ENCODE data around the gene ELAVL2.

The ELAVL2 gene

DNA sequence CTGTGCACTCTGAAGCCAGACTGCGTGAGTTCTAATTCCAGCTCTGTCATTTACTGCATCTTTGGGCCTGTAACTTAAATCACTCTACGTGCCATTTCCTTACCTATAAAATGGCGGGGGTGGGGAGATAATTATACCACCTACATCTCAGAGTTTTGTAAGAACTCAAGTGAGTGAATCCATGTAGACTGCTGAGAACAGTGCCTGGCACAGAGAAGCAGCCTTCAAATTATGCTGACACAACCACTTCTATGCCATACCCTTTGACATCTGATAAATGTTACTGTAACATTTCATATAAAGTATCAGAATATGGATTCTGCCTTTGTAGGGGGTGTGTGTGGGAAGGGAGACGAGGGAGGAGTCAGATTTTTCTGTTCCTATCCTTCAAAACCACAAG is 27.7 kb downstream of the ELAVL2 start:
- TF ChIP-seq, protein P1, sequence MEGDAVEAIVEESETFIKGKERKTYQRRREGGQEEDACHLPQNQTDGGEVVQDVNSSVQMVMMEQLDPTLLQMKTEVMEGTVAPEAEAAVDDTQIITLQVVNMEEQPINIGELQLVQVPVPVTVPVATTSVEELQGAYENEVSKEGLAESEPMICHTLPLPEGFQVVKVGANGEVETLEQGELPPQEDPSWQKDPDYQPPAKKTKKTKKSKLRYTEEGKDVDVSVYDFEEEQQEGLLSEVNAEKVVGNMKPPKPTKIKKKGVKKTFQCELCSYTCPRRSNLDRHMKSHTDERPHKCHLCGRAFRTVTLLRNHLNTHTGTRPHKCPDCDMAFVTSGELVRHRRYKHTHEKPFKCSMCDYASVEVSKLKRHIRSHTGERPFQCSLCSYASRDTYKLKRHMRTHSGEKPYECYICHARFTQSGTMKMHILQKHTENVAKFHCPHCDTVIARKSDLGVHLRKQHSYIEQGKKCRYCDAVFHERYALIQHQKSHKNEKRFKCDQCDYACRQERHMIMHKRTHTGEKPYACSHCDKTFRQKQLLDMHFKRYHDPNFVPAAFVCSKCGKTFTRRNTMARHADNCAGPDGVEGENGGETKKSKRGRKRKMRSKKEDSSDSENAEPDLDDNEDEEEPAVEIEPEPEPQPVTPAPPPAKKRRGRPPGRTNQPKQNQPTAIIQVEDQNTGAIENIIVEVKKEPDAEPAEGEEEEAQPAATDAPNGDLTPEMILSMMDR (IDR thresholded peaks at IDR 0.05; ENCODE audit: low read depth, low read length), result no peak
- DNase-seq (ENCODE audit: extremely low read depth, low read depth), result no peak

DNA sequence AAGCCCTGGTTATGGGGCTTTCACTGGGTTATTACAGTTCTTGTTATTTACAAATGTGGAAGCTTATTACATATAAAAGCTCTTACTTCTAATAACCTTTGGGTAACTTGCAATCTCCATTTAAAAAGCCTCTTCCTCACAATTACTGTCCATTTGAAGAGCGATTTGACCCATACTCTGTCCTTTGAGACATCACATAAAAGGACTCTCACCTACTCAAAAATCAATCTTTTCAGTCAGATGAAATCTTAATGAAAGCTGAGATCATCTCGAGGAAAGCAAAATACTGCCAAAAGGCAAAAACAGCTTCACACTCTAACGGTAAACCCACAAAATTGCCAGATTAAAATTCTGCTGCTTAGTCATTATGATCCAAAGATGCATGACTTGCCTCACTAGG is 29.8 kb downstream of the ELAVL2 start:
- TF ChIP-seq, protein P1 (IDR thresholded peaks at IDR 0.05; ENCODE audit: low read depth, low read length), result no peak
- DNase-seq (ENCODE audit: extremely low read depth, low read depth), result no peak

DNA sequence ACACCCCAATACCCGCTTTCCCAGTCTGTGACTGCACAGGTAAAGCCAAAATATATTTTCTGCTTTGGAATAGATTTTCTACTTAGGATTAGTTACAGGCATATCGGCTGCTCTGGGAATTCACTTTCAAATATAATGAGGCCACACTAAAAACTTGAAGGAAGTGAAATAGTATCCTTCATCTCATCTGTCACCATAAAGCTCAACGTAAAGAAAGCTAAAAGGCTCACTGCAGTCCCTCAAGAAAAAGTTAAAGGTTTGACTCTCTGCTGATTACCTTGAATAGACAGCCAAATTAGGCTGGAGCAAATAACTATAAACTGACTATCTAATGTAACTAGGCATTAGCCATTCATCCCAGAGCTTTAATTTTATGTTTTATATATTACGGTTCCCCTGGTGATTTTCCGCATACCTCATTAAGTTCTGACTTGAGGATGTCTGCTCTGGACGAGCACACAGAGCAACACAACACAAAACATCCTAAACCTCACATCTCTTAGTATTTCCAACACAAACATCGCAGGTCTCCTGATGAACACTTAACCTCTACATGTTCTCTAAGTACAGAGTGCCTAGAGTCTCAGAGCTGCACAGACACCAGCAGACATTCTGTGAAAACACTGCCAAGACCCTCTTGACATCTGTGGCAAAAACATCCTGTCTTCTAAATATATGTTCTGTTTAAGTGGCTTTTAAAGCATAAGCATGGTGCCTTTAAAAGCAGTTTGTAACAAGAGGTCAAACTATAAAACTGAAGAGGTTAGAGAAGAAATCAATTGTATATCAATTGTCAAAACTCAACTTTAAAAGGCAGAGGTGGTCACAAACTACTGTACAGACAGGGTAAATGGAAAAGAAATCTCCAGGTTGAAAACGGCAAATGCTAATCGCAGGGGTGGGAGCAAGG is 35.4 kb downstream of the ELAVL2 start:
- DNase-seq (ENCODE audit: extremely low read depth, low read depth), result no peak
- TF ChIP-seq, protein P1 (IDR thresholded peaks at IDR 0.05; ENCODE audit: low read depth, low read length), result no peak

DNA sequence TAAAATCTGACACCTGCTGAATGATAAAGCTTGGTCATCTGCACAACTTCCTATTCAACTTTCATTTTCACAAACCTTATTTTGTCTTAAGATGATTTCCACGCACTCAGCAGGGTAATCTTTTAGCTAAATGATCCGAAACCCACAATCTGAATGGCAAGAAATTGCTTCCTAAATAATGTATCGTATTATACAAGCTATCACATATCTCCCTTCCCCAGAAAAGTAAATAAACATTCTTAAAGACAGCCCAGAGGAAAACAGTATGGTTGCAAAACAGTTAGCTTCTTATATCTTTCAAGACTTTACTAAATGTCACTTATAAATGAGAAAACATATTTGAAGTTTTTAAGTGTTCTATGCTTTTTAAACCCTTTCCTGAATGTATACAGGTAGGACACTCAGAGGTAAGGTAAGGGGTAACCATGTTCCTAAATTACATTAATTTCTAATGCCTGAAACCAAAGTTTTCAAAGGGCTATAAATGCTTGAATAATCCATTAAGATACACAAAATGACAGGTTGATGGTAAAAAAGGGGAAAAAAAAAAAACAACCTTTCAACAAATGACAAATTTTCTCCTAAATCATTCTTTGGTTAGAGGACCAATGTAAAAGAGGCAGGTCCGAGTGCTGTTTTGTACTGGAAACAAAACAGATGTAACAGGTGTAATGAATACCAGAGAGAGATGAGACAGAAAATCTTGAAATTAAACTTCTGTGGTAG is 36.3 kb downstream of the ELAVL2 start:
- TF ChIP-seq, protein P1 (IDR thresholded peaks at IDR 0.05; ENCODE audit: low read depth, low read length), result no peak
- no peak for DNase-seq (ENCODE audit: extremely low read depth, low read depth)

DNA sequence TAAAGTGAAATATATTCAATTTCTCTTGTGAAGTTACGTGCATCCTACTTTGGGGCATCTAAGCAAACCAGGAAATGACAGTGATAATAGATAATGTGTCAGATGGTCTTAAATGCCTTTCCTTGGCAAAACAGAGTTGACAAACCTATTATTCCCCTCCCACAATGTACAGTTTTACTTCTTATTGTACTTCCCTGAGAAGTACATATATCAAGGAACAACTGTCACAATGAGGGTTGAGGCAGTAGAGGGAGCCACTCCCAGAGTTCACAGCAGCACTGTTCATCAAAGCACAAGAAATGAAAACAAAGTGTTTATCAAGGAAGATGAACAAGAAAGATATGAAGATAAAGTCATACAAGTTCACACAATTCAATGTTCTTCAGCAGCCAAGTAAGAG is 41.1 kb downstream of the ELAVL2 start:
- no peak for DNase-seq (ENCODE audit: extremely low read depth, low read depth)
- TF ChIP-seq, protein P1 (IDR thresholded peaks at IDR 0.05; ENCODE audit: low read depth, low read length), result no peak

DNA sequence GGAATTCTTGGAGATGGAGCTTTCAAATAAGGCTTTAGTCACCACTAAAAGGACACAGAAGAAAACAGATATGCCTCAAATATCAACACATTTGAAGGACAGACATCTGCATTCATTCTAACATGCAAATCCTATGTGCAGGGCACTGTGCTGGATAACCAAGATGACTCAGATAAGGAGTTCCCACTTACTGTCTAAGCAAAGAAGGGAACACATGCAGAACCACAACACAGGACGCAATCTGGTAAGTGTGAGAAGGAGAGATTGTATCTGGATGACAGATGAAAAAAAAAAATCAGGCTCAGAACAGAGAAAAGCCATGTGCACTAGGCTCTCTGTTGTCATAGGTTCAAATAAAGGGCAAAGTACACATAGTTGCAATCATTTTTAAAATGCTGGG is 42.5 kb downstream of the ELAVL2 start:
- TF ChIP-seq, protein P1 (IDR thresholded peaks at IDR 0.05; ENCODE audit: low read depth, low read length), result no peak
- no peak for DNase-seq (ENCODE audit: extremely low read depth, low read depth)

DNA sequence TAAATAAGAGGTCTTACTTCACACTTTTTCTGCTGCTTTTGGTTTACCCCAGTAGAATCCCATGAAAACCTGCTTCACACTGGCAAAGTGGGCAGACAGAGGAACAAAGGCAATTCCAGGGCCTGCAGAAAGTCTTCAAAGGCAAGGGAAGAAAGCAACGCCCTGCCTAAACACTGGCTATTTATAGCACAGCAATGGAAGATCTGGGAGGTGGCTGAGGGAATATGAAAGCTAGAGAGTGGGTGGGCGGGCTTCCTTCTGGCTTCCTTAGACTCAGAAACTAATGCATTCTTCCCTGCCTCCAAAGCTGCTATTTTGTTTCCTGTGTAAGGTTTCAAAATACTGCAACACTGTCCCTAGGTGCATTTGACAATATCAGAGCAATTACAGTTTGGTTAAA is 46.8 kb downstream of the ELAVL2 start:
- TF ChIP-seq, protein P1 (IDR thresholded peaks at IDR 0.05; ENCODE audit: low read depth, low read length), result no peak
- no peak for DNase-seq (ENCODE audit: extremely low read depth, low read depth)
